HG03064 (cell line): ENCODE measurements around the gene F11R.
"Not testable (repeated sequence)": the region's sequence is repeated elsewhere in the genome, so short reads cannot be mapped to it uniquely, and the experiment has no call there.

Experiments
- ATAC-seq: cut with Tn5 transposase; IDR thresholded peaks from one replicate; pipeline ENCODE4 v1.9.1; 2021; ENCODE audit warnings: low read depth; ENCODE audit not compliant: unreplicated experiment

F11R gene

DNA sequence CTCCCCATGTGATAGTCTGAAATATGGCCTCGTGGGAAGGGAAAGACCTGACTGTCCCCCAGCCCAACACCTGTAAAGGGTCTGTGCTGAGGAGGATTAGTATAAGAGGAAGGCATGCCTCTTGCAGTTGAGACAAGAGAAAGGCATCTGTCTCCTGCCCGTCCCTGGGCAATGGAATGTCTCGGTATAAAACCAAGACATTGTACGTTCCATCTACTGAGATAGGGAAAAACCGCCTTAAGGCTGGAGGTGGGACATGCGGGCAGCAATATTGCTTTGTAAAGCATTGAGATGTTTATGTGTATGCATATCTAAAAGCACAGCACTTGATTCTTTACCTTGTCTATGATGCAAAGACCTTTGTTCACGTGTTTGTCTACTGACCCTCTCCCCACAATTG, 3.8 kb downstream of the F11R start:
- not testable (repeated sequence) for ATAC-seq

DNA sequence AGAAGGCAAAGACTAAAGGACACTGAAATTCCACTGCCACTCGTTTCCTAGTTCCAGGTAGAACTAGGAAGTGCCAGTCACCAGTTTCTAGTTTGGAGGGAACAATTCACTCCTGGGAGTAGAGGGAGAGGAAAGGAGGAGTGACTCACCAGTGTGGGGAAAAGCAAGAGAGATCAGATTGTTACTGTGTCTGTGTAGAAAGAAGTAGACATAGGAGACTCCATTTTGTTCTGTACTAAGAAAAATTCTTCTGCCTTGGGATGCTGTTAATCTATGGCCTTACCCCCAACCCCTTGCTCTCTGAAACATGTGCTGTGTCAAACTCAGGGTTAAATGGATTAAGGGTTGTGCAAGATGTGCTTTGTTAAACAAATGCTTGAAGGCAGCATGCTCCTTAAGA, 4.3 kb downstream of the F11R start:
- not testable (repeated sequence) for ATAC-seq

DNA sequence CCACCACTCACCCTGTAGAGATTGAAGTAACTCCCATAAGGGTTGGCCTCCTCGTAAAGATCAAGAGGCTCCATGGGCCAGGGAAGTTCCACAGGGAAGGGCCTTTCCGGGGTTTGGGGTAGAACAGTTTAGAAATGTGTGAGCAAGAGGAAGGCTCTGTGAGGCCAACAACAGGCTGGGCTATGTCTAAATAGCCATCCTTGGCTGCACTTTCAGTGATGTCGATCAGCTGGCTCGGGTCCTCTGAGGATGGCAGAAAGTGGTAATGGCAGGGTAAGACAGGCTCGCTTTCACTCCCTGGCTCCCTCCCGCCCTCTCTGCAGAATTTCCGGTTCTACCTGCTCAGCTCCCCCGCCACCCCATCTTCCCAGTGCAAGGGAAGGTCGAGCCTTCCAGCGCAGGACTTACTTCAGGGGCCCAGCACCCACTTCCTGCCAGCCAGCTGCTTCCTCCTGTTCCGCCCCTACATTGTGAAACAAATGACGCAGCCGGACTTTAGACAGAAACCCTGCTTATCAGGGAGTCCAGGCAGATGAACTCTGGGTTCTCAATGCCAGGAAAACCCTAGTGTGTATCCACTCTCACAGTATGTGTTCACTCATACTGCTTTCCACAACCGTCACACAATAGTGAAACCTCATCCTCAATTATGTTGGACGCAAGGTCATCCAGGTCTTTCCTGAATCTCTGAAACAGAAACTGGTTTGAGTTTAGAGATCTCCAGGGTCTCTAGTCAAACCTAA, 7.3 kb downstream of the F11R start:
- ATAC-seq, result peak; percentile 76

DNA sequence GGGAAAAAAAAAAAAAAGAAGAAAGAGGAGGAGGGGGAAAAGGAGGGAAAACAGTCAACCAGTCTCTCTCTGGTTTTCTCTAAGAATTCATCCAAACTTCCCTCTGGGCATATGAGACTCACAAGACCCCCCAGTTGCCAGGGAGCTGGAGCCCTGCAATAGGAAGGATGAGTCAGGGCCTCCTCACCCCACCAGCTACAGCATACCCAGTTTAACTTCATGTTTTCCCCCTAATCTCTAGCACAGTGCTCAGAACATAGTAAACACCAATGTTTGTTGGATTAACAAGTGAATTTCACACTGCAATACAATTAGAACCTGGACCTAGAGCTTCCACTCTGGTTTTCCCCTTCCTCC, 7.8 kb downstream of the F11R start:
- peak; percentile 20 for ATAC-seq

DNA sequence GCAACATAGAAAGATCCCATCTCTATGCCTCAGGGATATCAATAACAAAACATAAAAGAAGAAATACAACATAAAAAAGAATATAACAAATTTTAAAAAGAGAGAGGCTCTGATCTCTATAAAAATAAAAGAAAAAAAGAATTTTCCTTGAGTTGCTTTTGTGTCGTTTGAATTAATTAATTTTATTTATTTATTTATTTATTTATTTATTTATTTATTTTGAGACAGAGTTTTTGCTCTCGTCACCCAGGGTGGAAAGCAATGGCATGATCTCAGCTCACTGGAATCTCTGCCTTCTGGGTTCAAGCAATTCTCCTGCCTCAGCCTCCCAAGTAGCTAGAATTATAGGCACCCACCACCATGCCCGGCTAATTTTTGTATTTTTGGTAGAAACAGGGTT, 8.5 kb downstream of the F11R start:
- no peak for ATAC-seq

DNA sequence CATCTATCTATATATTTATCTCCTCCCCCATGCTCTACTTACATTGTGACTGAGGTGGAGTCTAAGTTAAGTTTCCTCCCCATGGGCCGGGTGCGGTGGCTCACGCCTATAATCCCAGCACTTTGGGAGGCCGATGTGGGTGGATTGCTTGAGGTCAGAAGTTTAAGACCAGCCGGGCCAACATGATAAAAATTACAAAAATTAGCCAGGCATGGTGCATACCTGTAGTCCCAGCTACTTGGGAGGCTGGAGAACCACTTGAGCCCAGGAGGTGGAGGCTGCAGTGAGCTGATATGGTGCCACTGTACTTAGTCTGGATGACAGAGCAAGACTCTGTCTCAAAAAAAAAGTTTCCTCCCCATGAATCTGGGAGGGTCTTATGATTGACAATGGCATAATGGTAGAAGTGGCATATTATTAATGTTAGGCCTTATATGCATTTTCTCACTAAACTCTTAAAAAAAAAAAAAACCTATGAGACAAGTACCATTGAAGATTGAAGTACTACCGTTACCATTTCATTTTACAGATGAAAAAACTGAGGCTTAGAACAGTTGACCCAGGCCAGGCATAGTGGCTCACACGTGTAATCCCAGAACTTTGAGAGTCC, 11.2 kb downstream of the F11R start:
- no peak for ATAC-seq

DNA sequence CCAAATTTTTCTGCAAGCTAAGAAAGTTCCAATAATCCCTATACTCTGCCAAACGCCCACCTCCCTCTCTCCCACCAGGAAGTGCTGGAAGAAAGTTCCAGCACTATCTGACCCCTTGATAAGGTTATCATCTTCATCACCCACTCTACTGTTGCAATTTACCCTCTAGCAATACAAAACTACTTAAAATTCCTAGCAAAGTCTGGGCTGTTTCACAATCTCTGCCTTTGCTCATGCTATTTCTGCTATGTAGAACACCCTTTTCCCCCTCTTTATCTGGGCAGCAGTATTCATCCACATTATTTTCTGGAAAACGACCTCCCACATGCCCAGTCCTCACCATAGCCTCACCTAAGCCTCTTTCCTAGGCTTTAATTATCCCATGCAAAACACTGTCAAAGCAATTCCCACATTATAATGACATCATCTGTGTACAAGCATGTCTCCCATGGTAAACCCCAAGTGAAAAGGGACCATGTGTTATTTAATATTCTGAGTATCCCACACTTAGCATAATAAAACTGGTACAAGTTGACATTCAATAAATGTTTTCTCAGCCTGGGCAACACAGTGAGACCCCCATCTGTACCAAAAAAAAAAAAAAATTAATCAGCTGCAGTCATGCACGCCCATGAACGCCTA, 12.0 kb downstream of the F11R start:
- ATAC-seq, result no peak

DNA sequence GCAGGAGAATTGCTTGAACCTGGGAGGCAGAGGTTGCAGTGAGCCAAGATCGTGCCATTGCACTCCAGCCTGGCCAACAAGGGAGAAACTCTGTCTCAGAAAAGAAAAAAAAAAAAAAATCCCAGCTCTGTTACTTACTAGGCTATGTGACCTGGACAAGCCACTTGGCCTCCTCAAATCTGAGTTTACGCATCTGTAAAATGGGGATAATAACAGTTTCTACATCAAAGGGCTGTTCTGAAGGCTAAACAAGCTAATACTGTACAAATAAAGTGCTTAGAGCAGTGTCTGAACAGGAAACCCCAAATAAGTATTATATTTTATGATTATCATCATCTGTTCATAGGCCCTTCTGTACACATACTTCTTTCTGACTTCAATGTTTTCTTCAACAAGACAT, 13.6 kb downstream of the F11R start:
- no peak for ATAC-seq

DNA sequence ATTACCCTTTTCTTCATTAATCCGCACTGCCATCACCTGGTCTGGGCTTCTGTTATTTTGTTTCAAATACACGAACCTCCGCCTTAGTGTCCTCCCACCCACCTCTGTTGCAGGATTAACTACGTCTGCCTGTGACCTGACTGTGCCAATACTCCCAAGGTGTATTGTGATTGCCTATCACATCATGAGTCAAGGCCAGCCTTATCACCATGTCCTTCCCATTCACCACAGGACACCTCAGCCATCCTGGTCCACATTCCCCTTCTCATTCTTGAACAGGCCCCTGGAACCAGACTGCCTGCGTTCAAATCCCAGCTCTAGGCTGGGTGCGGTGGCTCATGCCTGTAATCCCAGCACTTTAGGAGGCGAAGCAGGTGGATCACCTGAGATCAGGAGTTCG, 14.4 kb downstream of the F11R start:
- ATAC-seq, result no peak

DNA sequence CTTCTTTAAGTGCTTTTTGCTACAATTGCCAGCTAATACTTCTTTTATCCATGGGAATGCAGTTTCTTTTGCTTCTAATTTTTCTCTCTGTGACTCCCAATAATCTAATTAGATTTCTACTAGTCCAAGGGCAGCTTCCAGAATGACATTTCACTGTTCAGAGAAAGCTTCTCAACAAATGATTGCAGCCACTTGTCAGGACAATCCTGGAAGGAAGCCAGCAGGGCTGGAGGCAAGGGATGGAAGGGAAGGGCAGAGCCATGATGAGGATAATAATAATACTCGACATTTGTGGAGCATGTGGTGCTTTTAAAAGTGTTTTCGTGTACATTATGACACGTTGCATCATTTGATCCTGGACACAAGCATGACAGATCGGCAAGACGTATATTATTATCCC, 19.4 kb downstream of the F11R start:
- no peak for ATAC-seq

DNA sequence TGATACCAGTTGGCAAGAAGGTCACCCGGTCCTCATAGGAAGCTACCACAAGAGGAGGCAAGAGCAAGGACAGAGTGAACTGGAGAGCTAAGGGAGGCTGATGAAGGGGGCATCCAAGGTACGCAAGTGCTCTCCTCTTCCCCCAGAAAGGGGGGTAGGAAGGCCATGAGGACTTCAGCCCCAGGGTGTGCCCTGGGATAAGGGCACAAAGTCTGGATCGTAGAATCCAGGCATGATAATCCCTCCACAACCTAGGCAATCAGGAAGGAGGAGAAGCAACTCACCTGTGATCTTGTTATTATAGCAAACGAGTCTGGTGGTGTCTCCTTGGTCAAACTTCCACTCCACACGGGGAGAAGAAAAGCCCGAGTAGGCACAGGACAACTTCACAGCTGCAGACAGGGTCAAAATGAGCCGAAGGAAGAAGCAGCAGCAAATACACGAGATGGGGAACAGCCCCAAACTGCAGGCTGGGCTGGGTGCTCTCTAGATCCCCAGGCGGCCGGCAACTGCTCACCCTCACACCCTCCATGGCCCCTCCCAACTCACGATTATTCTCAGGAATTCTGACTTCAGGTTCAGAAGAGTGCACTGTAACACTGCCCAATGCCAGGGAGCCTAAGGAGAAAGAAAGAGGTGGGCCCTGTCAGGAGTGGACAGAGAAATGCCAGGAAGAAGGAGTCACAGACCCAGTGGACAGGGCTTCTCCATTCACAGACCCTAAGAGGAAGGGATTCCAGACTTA, 20.0 kb downstream of the F11R start:
- no peak for ATAC-seq

DNA sequence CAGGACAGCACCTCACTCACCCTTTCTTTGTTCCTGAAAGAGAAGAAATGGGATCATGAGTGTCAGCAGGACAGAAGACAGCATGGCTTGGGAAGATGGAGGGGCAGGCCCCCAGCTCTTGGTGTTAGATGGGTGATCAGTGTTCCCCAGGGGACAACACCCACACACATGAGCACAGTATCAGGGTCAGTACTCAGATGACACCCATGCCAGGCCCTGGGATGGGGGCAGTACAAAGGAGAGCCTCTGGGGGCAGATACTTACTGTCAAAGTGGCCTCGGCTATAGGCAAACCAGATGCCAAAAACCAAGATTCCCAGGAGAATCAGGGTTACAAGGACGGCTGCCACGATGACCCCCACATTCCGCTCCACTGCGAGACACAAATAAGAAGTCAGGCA, 21.6 kb downstream of the F11R start:
- no peak for ATAC-seq

DNA sequence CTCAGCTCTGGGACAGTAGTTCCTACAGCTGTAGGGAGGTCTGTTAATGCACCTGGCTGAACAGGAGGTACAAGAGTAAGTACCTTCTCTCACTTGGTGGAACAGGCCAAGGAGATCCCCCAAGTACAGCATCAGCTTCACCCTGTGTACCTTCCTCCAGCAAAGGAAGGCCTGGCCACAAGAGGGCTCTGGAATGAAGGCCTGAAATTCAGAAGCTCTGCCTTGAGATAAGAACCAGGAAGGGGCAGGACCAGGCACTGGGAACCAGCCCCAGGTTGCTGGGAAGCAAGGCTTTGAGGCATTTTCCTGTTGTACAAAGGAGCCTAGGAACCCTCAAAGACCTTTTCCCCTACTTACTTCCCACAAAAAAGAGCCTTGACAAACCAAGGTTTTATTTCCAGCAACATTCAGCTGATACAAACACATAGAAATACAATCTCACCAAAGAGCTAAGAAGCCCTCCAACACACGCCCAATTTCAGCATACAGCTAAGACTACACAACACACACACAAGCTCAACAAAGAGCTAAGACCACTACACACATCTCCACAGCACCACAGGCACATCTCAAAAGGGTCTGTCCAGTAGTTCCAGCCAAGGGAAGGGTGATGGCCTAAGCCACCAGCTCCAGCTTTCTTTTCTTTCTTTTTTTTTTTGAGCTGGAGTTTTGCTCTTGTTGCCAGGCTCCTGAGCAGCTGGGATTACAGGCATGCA, 23.5 kb downstream of the F11R start:
- ATAC-seq, result no peak

DNA sequence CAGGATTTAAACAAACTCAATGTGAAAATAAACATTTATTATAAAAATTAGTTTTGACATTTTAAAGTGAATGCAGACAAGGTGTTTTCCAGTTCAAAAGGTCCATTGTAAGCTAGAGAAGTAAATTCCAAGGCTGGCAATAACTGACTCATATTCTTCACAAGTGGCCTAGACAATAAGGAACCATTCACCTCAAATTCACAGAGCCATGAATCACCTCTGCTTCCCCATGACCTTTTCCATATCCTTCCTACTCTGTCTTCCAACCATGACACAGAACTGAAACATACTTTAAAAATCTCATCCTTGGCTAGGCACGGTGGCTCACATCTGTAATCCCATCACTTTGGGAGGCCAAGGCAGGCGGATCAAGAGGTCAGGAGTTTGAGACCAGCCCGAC, 24.8 kb downstream of the F11R start:
- ATAC-seq, result no peak

DNA sequence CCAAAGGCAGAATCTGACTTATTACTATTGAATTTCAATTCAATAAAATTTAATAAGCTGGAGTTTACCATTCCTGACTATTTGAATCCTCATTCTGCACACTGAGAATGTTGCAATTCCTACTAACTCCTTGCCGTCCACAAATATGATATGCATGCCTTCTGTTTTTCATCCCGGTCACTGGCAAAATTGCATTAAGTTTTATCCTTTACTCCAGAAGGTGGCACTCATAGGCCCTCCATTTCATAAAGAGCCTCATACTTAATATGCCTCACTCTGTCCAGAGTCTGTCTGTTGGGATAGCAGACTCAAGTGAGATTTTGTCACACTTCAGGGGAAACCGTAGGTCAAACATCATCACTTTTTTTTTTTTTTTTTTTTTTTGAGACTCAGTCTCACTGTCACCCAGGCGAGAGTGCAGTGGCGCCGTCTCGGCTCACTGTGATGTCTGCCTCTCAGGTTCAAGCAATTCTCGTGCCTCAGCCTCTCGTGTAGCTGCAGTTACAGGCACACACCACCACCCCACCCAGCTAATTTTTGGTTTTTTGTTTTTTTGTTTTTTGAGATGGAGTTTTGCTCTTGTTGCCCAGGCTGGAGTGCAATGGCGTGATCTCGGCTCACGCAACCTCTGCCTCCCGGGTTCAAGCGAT, 27.3 kb downstream of the F11R start:
- ATAC-seq, result no peak

DNA sequence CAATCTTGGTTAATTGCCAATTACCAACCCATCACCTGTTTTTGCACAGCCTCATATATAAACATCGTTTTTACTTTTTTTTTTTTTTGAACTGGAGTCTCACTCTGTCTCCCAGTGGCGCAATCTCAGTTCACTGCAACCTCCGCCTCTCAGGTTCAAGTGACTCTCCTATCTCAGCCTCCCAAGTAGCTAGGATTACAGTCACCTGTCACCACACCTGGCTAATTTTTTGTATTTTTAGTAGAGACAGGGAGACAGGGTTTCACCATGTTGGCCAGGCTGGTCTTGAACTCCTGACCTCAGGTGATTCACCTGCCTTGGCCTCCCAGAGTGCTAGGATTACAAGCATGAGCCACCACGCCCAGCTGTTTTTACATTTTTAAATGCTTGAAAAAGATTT, 28.9 kb downstream of the F11R start:
- not testable (repeated sequence) for ATAC-seq

DNA sequence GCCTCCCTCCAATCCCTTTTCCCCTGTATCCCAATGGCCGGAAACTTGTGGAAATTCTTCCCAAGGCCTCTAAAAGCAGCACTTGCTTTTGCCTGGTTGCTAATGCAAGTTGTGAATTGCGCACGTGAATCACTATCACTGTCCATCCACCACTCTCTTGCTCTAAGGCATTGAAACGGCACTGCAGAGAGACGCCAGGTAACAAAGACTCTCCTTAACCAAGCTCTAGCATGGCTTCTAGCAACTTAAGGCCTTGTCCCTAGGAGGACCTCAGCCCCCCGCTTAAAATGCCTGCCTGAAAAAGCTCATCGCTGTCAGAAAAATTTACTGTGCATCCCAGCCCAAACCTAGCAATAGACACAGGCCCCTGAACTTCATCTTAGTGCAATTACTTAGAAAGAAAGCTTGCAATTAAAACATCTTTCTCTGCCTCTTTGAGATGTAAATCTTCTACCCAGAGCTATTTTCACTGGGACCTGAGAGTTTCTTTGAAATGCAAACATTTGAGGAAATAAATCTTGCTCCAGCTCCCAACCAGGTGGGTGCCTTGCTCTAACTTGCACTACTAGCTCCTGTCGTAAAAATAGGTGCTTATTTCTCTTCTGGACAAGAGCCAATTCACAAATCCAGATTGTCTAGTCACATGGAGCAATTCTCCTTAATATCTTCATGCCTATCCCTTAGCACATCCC, 33.4 kb downstream of the F11R start:
- ATAC-seq, result no peak

DNA sequence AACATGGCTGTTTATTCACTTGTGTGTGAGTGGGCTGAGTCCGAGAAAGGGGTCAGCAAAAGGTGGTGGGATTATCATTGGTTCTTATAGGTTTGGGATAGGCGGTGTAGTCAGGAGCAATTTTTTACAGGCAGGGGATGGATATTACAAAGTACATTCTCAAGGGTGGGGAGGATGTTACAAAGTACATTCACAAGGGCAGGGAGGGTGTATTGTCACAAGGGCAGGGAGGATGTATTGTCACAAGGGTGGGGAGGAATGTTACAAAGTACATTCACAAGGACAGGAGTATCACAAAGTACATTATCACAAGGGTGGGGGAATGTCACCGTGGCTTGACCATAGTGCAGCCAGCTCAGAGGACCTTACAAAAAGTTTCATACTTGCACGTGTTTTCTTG, 35.2 kb downstream of the F11R start:
- ATAC-seq, result no peak

DNA sequence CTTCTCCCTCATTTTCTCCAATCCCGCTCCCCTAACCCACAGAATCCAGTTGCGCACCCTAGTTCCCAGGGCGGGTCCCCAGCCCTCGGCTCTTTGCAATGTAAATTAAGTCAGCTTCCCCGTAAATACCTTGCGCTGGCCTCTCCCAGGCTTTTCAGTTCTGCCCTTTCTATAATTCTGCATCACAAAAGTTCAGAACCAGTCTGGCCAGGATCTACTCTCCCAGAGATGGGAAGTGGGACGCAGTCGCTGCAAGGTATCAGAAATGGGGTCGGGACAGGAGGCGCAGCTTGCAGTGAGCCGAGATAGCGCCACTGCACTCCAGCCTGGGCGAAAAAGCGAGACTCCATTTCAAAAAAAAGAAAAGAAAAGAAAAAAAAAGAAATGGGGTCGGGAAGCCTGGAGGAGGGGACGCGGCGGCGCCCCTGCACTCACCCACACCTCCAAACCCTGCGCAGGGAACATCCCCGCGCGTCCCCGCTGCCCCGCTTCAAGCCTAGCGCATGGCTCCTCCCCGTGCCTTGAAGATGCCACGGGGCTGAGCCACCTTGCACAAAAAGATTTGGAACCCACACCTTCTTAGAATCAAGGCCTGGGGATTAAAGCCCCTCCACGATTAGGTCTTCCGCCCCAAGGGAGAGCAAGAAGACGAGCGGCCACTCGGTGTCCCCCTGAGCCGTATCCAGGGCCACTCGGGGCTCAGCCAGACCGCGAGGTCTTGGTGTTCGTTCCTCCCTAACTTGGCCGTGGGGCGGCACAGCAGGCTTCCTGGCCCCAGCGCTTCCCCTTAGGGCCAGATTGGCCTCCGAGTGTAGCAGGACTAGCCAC, 39.2 kb downstream of the F11R start:
- no peak for ATAC-seq
